HG02973 (cell line): Measurements from ENCODE around the gene ADAMTS4.
A peak's percentile ranks its signal among the peaks of the same experiment; 100 is the strongest.

ENCODE experiments used
- ATAC-seq: cut with Tn5 transposase; IDR thresholded peaks from one replicate; pipeline ENCODE4 v1.9.1; 2021; ENCODE audit warnings: moderate library complexity; ENCODE audit not compliant: unreplicated experiment

ADAMTS4 gene

GRCh38 chr1:161176468-161177111, 22.3 kb downstream of the ADAMTS4 start:
- ATAC-seq, result no peak

GRCh38 chr1:161175771-161176453, 22.9 kb downstream of the ADAMTS4 start:
- no peak for ATAC-seq

GRCh38 chr1:161174911-161175310, 23.9 kb downstream of the ADAMTS4 start:
- no peak for ATAC-seq

- no peak for ATAC-seq
Measured at GRCh38 chr1:161173711-161174110, 25.1 kb downstream of the ADAMTS4 start.

DNA sequence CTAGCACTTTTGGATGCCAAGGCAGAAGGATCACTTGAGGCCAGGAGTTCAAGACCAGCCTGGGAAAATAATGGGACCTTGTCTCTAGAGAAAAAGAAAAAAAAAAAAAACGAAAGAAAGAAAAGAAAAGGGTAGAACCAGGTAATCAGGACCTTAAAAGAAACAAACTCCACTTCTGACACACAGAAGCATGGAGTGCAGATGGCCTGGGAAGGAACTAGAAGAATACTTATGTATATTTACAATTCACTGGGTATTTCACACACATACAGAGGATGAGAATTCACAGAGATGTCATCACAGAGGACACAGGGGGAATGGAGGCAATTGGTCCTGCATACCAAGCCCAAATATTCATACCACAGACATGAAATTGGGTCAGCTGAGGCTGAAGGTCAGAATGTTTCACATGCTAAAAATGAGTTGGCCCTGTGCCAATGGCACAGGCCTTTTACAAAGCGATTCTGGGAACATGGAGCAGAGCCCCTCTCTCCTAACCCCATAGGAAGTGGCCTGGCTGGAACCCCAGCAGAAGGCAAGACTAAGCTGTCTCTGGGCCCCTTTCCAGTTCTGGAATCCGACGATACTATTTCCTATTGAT, 26.0 kb downstream of the ADAMTS4 start:
- no peak for ATAC-seq

- ATAC-seq, result no peak
Measured at GRCh38 chr1:161172349-161172748, 26.5 kb downstream of the ADAMTS4 start.

DNA sequence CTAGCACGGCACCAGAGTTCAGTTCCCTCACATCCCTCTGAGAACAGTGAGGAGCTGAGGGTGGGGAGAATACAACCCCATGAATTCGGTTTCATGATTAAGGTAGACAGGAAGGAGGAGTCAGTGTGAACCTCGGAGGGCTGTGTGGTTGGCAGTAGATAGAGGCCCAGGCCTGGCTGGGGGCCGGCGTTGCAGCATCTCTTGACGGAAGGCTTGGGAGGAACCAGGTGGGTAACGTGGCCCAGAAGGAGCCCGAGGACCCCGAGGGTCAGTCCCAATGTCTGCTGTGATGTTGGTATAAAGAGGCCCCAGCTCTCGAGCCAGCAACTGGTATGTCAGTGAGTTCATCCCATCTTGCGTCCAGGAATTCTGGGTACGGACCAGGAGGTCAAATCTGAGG, 27.2 kb downstream of the ADAMTS4 start:
- no peak for ATAC-seq

DNA sequence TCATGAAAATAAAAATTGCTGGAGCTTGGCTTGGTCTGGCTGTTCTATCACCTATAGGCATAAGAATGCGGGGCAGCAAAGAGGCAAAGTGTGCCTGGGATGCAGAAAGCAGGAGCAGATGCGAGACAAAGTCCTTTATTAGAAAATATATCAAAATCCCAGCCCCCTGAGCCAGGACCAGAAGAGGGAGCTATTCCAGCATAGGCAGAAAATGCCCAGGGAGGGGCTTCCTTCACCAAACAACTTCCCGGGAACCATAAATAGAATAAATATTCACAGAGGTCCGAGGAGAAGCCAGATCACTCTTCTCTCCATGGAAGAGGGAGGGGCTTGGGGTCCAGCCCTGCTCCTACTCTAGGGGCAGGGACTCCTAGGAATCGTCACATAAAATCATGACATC, 27.7 kb downstream of the ADAMTS4 start:
- no peak for ATAC-seq

DNA sequence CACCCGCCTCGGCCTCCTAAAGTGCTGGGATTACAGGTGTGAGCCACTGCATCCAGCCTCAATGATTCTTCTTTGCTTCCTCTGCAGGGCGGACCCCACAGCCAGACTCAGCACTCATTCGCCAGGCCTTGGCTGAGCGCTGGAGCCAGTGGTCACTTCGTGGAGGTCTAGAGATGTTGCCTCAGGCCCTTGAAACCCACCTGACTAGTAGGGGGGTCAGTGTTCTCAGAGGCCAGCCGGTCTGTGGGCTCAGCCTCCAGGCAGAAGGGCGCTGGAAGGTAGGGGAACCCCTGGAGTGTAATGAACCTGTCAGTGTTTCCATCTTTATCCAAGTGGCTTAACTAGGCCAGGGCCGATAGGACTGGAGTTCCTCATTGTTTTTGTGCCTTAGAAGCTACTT, 29.9 kb downstream of the ADAMTS4 start:
- ATAC-seq, result no peak

DNA sequence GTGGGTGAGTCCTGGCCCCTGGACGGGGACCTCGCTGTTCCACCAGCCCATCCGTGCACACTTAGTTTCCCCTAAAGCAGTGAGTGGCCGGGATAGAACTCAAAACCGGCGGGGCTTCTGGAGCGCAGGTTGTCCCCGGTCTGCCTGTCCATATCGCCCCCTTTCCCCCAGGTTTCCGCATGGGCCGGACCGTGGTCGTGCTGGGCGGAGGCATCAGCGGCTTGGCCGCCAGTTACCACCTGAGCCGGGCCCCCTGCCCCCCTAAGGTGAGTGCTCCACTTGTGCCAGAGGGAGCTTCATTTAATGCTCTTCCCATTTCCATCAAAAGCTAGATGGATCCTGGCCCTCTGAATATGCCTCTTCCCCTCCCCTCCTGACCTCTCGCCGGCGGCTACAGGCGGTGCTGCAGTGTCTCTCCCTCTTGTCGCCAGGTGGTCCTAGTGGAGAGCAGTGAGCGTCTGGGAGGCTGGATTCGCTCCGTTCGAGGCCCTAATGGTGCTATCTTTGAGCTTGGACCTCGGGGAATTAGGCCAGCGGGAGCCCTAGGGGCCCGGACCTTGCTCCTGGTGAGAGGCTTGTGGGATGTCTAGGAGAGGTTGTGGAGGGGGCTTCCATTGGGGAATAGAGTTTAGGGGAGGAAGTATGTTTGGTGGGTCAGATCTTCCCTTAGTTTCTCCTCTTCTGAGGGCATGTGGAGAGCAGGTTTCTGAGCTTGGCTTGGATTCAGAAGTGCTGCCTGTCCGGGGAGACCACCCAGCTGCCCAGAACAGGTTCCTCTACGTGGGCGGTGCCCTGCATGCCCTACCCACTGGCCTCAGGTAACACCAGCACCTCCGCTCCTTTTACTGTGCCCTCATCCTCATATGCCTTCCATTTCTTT, 31.9 kb downstream of the ADAMTS4 start:
- no peak for ATAC-seq

DNA sequence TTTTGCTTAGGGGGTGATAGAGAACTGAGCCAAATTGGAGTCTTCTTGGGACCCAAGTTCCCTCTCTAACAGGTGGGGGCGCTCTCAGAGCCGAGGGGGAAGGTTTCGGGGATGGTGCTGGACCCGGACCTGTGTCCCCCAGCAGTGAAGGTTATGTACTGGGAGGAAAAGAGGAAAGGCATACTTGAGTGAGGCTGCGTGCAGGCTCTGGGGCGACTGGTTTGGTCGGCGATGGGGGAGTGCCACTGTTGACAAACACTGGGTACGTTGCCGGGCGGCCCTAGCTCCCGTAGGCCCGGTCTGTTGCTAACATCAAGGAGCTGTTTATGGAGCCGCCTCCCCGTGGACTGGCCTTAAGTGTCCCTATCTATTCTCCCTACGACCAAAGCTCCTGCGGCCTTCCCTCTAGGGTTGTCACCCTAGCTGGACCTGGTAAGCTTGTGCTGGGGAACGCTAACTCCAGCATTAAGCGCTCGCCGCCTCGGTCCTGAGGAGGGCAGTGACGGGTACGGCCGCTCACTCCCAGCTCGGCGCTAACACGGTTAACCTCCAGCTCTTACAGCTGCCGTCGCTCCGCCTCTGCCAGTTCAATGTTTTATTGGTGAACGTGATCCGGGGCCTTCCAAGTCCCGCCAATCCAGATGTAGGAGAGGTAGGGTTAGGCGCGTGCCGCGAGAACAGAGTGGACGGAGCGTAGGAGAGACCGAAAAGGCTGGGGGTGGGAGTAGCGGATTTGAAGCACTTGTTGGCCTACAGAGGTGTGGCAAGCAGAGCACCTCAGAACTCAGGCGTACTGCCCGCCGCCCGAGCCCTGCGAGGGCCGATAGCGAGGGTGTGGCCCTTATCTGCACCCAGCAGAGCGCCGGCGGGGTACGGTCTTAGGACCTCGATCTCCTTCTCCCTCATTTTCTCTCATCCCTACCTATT, 32.8 kb downstream of the ADAMTS4 start, which contains the start of gene PPOX:
Gene PPOX (plus strand): TSS at position 685 of the 927 bp plus-strand sequence. CDS start 422 bp downstream, outside the sequence.
- peak; percentile 86 for ATAC-seq

DNA sequence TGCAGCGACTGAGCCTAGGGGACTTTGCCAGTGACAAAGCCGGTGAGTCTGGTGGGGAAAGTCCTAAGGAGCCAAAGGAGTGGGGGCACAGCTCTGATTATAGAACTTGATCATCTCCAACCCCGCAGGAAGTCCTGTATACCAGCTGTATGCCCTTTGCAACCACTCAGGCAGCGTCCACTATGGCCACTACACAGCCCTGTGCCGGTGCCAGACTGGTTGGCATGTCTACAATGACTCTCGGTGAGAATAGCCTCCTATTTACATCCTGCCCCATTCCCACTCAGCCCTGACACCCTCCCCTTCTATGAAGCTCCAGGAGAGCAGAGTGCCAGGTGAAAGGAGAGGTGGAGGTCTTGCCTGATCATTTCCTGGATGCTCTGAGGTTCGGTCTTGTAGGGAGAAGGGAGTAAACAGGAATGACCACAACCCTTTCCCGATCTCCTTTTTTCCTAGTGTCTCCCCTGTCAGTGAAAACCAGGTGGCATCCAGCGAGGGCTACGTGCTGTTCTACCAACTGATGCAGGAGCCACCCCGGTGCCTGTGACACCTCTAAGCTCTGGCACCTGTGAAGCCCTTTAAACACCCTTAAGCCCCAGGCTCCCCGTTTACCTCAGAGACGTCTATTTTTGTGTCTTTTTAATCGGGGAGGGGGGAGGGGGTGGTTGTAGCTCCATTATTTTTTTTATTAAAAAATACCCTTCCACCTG, 33.8 kb downstream of the ADAMTS4 start:
- ATAC-seq, result no peak

DNA sequence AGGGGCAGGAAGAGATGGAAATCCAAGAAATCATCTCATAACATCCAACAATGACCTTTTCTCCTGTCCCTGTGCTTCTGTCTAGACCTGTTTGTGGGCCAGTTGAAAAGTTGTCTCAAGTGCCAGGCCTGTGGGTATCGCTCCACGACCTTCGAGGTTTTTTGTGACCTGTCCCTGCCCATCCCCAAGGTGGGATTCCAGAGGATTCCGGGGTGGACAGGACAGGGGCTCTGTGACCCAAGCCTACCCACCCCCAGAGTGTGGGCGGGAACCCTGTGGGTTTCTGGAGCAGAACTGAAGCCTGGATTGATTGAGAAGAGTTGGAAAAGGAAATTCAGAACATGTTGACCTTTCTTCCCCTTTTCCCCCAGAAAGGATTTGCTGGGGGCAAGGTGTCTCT, 35.1 kb downstream of the ADAMTS4 start:
- no peak for ATAC-seq

DNA sequence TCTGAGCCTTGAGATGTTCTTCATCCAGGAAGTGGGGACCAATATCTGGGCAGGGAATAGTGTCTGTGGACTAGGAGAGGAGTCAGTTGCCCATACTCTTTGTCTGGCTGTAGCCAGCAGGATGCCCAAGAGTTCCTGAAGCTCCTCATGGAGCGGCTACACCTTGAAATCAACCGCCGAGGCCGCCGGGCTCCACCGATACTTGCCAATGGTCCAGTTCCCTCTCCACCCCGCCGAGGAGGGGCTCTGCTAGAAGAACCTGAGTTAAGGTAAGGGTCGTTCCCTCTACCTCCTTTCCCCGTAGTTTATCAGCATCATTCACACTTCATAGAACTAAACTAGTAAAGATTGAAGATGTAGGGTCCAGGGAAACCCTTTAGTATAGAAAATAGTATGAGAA, 36.0 kb downstream of the ADAMTS4 start:
- ATAC-seq, result no peak

DNA sequence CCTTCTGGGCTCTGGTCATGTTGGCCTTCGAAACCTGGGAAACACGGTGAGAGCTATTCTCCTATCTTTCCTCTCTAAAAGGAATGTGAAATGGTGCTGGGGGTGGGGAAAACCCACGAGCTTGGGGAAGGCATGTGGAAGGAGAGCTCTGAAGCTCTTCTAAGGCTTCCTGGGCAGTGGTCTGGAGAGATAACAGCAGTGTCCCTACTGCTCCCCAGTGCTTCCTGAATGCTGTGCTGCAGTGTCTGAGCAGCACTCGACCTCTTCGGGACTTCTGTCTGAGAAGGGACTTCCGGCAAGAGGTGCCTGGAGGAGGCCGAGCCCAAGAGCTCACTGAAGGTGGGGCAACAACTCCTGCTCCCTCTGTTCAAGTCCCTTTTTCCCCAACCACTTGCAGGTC, 36.8 kb downstream of the ADAMTS4 start:
- no peak for ATAC-seq

GRCh38 chr1:161161652-161162051, 37.2 kb downstream of the ADAMTS4 start:
- ATAC-seq, result no peak

DNA sequence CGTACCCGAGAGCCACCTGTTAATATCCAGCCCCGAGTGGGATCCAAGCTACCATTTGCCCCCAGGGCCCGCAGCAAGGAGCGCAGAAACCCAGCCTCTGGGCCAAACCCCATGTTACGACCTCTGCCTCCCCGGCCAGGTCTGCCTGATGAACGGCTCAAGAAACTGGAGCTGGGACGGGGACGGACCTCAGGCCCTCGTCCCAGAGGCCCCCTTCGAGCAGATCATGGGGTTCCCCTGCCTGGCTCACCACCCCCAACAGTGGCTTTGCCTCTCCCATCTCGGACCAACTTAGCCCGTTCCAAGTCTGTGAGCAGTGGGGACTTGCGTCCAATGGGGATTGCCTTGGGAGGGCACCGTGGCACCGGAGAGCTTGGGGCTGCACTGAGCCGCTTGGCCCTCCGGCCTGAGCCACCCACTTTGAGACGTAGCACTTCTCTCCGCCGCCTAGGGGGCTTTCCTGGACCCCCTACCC, 38.1 kb downstream of the ADAMTS4 start:
- no peak for ATAC-seq

- ATAC-seq, result no peak
Measured at GRCh38 chr1:161159913-161160243, 39.0 kb downstream of the ADAMTS4 start.

DNA sequence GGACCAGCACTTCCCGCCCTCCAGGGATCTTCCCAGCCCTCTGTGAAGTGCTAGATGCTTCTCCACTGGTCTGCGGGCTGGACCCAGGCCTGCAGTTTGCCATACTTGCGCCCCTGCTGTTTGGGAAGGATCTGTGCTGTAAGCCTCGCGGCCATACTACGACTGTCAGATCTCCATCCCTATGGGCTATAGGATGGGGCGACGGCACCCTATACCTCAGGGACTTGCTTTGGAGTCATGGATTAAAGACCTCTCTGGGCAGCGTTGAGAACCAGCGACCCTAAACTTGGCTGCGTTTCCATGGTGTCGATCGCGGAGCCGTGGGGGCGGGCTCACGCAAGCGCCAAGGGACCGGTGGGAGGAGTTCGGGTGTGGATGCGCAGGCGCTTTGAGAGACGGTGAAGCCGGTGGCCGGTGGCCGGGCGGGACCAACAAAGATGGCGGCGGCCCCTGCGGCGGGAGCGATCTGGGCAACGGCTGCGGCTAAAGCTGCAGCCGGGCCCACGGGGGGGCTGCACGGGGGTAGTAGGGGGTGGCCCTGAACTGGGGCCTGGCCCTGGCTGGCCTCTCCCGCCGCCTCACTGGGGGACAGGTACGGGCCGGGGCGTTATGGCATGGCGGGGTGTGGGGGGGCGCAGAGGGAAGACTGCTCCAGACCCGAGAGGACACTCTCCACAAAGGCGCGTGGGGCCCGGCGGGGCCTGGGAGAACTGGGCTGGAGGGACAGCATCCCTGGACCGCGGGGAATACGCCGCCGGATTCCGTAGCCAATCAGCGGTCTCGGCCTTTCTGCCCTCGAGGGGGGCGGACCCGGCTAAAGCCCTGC, 39.6 kb downstream of the ADAMTS4 start, which contains the start of gene USP21:
Gene USP21 (plus strand): TSS at position 414 of the 826 bp plus-strand sequence. CDS start 1,141 bp downstream, outside the sequence.
- ATAC-seq, result peak; percentile 64
